ENCODE results near the gene GPR55.

GRCh38 chr2:230863442-230864121 is 61.5 kb downstream of the GPR55 start:
- TF ChIP-seq CTCF (IDR thresholded peaks at IDR 0.05; ENCODE audit: poor library complexity, severe bottlenecking) (no peak), EZH2 (IDR thresholded peaks at IDR 0.05; ENCODE audit: borderline replicate concordance, insufficient read depth, low read length, poor library complexity, severe bottlenecking) (no peak), MXI1 (conservative IDR thresholded peaks at IDR 0.05; ENCODE audit: poor library complexity, severe bottlenecking) (no peak), POLR2AphosphoS5 (IDR thresholded peaks at IDR 0.05) (no peak), TAF1 (IDR thresholded peaks at IDR 0.05; ENCODE audit: low read depth) (no peak), RAD21 (conservative IDR thresholded peaks at IDR 0.05) (no peak), SMC3 (conservative IDR thresholded peaks at IDR 0.05; ENCODE audit: poor library complexity) (no peak), EP300 (conservative IDR thresholded peaks at IDR 0.05; ENCODE audit: poor library complexity, severe bottlenecking) (no peak), REST (IDR thresholded peaks at IDR 0.05; ENCODE audit: borderline replicate concordance) (no peak)

All from neural cell (in vitro differentiated cells).